NCI-H2029 (cell line): Measurements from ENCODE around the gene HAP1.

Source experiments
- DNase-seq: peaks from one replicate; lab custom pipeline; 2025; lab: John Stamatoyannopoulos, UW

HAP1 gene

GRCh38 chr17:41734139-41734948, at the start of gene HAP1:
HAP1 (minus strand) TSS chr17:41734643; CDS start chr17:41734634, 9 bp downstream.
- DNase-seq, result no peak

- DNase-seq, result no peak
These were observed 47.7 kb upstream of the HAP1 start for GRCh38 chr17:41782142-41782541.

GRCh38 chr17:41781404-41782110, 47.1 kb upstream of the HAP1 start:
- no peak for DNase-seq

- DNase-seq, result no peak
These were observed 45.5 kb upstream of the HAP1 start for GRCh38 chr17:41779954-41780353.

- DNase-seq, result peak; percentile 96
These were observed 43.2 kb upstream of the HAP1 start for GRCh38 chr17:41777574-41778188.

GRCh38 chr17:41777157-41777573, 42.7 kb upstream of the HAP1 start:
- no peak for DNase-seq

- DNase-seq, result peak; percentile 38
These were observed 41.9 kb upstream of the HAP1 start for GRCh38 chr17:41776262-41776900.

- DNase-seq, result no peak
These were observed 41.2 kb upstream of the HAP1 start for GRCh38 chr17:41775394-41776226.

GRCh38 chr17:41773731-41774193, 39.3 kb upstream of the HAP1 start:
- DNase-seq, result no peak

- no peak for DNase-seq
These were observed 38.7 kb upstream of the HAP1 start for GRCh38 chr17:41773190-41773588.

GRCh38 chr17:41772586-41773189, 38.2 kb upstream of the HAP1 start:
- no peak for DNase-seq

GRCh38 chr17:41772218-41772585, 37.8 kb upstream of the HAP1 start:
- DNase-seq, result no peak

- DNase-seq, result no peak
These were observed 37.2 kb upstream of the HAP1 start for GRCh38 chr17:41771389-41772206.

- DNase-seq, result no peak
These were observed 35.5 kb upstream of the HAP1 start for GRCh38 chr17:41769985-41770384.

GRCh38 chr17:41769346-41769862, 35.0 kb upstream of the HAP1 start:
- no peak for DNase-seq

GRCh38 chr17:41768682-41769288, 34.3 kb upstream of the HAP1 start:
- DNase-seq, result no peak

- no peak for DNase-seq
These were observed 33.0 kb upstream of the HAP1 start for GRCh38 chr17:41767324-41768042.

GRCh38 chr17:41766135-41766534, 31.7 kb upstream of the HAP1 start:
- DNase-seq, result no peak

- no peak for DNase-seq
These were observed 28.9 kb upstream of the HAP1 start for GRCh38 chr17:41763327-41763726.
